Testis (tissue), 2 donors: ENCODE data around the gene CEP290.
A peak's percentile ranks its signal among the peaks of the same experiment; 100 is the strongest.

Experiments
- CTCF ChIP-seq, 3 experiments: fragments of 450-650 bp in 2 of 3; fragments of 200-600 bp in 1 of 3; sonication (generic) in 1 of 3; IDR thresholded peaks; one replicate each; pipeline ENCODE4 v1.5.1; 2016 to 2019; ENCODE audit warnings: antibody characterized with exemption in 3 of 3, mild to moderate bottlenecking in 2 of 3, moderate library complexity in 1 of 3
- POLR2A ChIP-seq: fragments of 450-650 bp; IDR thresholded peaks from one replicate; pipeline ENCODE4 v1.6.1; 2017; ENCODE audit warnings: antibody characterized with exemption, mild to moderate bottlenecking, moderate library complexity

GRCh38 chr12:88111074-88111652 lies 30.7 kb downstream of the CEP290 start:
- TF ChIP-seq CTCF (IDR thresholded peaks at IDR 0.05) (peak in 1 of 3 experiments; percentile 43), POLR2A (no peak)
